GM19239 (cell line): Measurements from ENCODE around the gene SPAG9.

ENCODE experiments used
- DNase-seq: peaks from one replicate; pipeline ENCODE4 v3.0.0; 2011; ENCODE audit warnings: low spot score; ENCODE audit not compliant: insufficient read length
- FAIRE-seq: peaks from 2 replicates; lab custom pipeline; 2011; peaks lifted over from hg19 to GRCh38; lab: Jason Lieb, UNC

SPAG9 gene

DNA sequence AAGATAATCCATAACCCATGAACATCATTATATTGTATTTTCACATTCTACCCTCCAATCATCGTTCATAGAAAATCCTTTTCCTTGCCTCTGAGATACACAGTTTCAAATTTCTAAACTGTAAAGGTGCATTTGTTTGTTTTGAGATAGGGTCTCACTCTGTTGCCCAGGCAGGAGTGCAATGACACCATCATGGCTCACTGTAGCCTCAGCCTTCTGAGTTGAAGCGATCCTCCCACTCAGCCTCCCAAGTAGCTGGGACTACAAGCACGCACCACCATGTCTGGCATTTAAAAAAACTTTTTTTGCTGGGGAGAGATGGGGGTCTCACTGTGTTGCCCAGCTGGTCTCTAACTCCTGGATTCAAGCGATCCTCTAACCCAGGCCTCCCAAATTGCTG lies 196.4 kb downstream of the SPAG9 start:
- DNase-seq = no peak
- no peak for FAIRE-seq

GRCh38 chr17:50923611-50924010 lies 197.1 kb downstream of the SPAG9 start:
- DNase-seq (no peak), FAIRE-seq (no peak)

DNA sequence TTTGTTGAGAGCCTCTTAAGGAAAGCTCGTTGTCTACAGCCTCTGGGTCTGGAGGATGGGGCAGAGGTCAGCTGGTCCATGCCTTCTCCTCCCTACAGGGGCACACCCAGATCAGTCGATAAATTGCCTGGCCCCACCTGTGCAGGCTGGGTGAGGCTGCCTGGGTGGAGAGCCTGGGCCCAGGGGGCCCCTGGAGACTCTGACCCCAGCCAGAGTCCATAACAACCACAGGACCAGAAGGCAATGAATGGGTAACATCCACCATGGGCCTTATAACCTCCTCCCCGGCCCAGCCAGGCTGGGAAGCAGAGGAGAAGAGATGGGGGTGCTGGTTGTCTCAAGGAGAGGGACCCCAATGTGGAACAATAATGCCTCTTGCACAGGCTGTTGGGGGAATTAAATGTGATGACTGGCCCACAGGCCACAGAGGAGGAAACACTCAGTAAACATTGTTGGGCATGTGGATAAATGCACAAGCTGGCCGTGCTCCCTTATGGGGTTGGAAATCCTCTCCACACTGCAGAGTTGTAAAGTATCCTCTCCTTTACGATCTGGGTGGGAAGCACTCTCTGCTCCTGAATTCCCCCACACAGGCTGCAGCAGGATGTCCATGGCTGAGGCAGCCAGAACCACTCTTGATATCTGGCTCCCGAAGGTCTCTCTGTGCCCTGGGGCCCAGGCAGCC lies 197.8 kb downstream of the SPAG9 start:
- DNase-seq = no peak
- no peak for FAIRE-seq

DNA sequence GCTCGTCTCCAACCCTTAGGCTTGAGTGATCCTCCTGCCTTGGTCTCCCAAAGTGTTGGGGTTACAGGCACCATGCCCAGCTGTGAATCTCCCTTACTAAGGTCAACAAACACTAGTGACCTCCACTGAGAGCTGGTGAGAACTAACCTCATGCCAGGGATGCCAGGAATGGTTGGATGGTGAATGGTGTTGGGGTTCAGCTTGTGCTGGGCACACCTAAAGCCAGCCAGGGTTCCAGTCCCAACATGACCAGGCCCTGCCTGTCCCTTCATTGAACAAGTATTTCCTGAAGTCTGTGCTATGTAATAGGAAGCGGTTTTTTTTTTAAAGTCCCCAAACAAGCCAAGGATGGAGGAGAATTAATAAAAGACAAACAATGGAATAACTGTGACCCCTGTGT lies 198.6 kb downstream of the SPAG9 start:
- DNase-seq (no peak), FAIRE-seq (no peak)

DNA sequence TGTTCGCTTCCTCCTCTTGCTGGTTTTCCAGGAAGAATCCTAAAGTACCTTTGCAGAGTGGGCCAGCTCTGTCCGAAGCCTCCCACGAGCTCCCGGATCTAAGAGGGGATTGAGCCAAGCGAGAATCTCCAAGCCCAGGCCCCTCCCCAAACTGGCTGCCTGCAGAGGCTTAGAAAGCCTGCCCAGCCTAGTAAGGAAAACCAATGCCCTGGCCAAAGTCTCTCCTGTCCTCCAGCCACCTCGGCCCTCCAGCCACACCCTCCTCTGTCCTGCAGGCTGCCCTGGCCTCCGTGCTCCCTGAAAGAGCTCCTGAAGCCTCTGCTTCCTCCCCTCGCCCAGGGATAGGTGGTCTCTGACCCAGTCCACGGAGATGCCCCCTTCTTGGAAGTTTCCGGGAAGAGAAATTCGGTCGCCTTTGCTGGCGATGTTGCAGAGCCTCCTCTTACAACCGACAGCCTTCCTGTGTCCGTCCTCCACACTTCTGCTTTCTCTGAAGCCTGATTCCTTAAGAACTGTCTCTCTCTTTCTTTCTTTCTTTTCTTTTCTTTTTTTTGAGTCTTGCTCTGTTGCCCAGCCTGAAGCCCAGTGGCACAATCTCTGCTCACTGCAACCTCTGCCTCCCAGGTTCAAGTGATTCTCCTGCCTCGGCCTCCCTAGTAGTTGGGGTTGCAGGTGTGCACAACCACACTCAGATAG lies 199.6 kb downstream of the SPAG9 start:
- no peak for FAIRE-seq
- DNase-seq = no peak

DNA sequence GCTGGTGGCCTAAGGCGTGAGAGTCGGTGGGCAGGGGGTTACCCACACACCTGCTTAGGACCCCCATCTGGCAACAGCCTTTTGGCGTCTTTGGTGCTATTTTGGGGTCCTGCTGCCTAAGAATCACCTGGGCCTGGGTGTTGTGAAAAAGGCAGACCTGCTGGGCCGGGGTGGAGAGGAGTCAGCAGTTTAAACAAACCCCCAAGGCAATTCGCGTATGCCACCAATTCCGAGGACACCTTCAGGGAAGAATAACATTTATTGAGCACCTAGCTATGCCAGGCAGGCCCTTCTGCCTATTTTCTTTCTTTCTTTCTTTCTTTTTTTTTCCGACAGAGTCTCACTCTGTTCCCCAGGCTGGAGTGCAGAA lies 200.6 kb downstream of the SPAG9 start:
- DNase-seq = no peak

DNA sequence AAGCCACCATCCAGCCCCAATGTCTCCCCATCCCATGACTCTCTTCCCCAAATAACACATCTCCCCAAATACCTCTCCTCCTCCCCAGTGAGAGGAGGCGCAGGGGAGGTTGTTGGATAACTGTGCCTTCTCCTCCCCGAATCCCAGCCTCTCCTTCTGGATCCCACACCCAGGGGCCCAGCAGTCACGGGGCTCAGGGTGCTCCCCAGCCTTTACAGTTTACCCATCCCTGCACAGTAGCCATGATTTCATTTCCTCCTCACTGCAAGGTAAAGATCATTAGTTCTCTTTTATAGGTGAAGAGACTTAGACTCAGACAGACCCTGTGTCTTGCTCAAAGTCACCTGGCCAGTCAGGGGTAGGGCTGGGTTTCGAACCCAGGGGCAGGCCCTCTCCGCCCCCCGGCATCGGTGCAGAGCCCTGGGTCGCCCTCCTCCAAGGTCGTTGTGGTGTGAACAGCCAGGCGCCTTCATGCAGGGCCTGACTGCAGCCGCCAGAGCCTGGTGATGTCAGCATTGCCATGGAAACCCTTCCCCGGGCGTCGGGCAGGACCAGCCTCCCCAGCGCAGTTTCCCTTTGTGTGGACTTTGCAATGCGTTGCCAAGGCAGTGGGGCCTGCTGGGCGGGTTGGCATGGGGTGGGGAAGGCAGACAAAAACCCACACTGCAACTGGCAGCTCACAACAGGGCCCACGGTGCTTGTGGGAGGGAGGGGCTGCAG lies 201.2 kb downstream of the SPAG9 start:
- DNase-seq (peak; percentile 41), FAIRE-seq (no peak)

More for the DNA sequence above, 200.6 kb downstream of the SPAG9 start:
- FAIRE-seq = no peak

DNA sequence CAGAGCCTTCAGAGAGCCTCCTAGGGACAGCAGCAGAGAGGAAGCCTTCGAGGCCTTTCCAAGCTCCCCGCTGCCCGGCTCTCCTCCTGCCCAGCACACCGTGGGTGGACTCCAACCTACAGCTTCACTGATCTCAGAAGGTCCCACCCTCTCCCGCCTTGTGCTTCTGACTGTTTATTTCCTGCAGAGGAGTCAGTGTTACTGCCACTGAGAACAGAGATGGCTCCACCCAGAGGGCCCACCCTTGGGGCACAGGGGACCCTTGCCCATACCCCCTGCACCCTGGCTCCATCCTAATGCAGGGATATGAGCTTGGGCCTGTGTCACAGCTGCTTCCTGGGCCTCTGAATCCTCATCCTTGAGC lies 201.8 kb downstream of the SPAG9 start:
- DNase-seq (no peak), FAIRE-seq (no peak)

GRCh38 chr17:50918071-50918932 lies 202.4 kb downstream of the SPAG9 start:
- FAIRE-seq (no peak), DNase-seq (no peak)

- FAIRE-seq (no peak), DNase-seq (no peak)
Measured at GRCh38 chr17:50917418-50917743, 203.3 kb downstream of the SPAG9 start.

DNA sequence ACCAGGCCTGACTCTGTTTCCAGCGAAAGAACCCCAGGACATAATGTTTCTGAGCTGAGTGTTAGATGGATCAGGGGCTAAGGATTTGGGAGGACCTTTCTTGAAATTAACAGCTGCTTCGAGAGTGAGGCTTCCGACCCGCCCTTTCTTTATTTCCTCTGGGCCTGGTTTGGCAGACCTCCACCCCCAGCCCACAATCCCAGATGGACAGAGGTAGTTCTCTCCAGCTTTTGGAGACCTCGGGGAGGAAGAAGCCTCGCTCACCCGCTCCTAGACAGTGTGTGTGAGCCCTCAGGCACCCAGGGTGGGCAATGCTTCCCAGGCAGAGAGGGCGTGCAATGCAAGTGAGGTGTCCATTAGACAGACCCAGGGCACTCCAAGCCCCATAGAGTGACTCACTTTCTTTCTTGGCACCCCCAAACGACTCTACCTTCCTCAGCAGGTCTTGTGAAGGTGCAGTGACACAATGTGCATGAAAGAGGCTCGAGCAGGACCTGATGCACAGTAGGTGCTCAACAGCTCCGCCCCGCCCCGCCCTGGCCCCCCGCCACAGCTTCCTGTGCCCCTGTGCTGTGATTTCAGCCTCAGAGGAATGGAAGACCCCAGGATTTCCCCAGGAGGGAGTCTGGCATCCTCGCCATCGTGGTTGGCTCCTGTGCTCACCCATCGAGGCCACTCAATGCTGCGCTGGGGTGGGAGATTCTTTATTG lies 203.8 kb downstream of the SPAG9 start:
- DNase-seq (no peak), FAIRE-seq (no peak)

- no peak for FAIRE-seq
Measured at GRCh38 chr17:50916026-50916707, 204.5 kb downstream of the SPAG9 start.

GRCh38 chr17:50914505-50915063 lies 206.1 kb downstream of the SPAG9 start:
- DNase-seq (no peak), FAIRE-seq (no peak)

More at GRCh38 chr17:50916026-50916707, 204.5 kb downstream of the SPAG9 start:
- no peak for DNase-seq

GRCh38 chr17:50913120-50913519 lies 207.5 kb downstream of the SPAG9 start:
- no peak for FAIRE-seq
- no peak for DNase-seq
